Ramos (cell line): ENCODE measurements around the gene DNAJB14.

Experiments
- in situ Hi-C: fragments of 300-500 bp; cut with MboI; formaldehyde crosslinking; loops from one replicate; pipeline ENCODE4 v1.14.3; 2022; ENCODE audit warnings: low sequenced_read_pairs; ENCODE audit not compliant: unreplicated experiment

DNAJB14 gene

DNA sequence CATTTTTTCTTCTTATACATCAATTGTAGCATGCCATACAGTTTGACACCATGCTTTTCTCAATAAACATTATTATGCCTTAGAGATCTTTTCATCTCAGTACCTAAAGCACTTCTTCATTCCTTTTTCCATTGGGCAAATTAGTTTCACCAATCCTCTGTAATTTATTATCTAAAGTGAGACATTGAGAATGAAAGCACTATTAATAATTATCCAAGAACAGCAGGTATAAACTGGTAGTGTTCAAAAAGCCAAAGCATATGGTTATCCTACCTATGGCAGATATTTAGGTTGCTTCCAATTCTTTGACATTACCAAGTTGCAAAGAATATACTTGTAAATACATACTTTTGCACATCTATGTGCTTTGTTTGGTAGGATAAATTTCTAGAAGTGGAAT is 67.8 kb downstream of the DNAJB14 start:
- in situ Hi-C loops = loop anchor here (25.0 kb wide), 1 partner anchor 316 kb away; the partner anchor contains the start of genes MTTP and TRMT10A

DNA sequence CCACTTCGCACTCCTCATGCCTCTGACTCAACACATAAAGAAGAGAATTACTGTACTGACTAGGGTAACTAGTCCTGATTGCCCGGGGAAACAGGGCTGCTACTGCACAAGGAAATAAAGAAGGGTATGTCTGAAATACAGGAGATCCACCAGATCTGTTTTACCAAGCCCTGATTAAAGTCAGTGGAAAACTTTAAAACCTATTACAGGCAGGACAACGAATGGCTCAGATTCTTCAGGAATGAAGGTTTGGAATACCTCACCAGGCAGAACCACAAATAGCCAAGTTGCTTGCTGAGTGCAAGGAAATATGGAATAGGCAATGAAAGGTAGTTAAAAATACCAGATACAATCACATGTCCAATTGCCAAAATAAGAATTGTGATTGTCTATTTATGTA is 69.5 kb downstream of the DNAJB14 start:
- in situ Hi-C loops = loop anchor here (25.0 kb wide), 1 partner anchor 315 kb away; the partner anchor contains the start of genes MTTP and TRMT10A

DNA sequence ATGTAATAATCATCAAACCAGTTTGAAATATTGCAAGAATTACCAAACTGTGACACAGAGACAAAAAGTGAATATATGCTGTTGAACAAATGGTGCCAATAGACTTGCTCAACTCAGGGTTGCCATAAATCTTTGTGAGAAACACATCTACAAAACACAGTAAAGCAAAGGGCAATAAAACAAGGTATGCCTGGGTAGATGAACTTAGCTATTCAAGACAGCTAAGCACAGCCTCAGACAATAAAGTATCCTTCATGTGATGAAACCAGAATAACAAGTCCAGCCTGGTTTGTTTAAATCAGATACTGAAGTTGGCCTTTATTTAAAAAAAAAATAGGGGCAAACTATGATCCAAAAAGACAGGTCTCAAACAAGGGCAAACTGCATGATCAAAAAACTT is 71.3 kb downstream of the DNAJB14 start:
- in situ Hi-C loops = loop anchor here (25.0 kb wide), 1 partner anchor 313 kb away; the partner anchor contains the start of genes MTTP and TRMT10A

DNA sequence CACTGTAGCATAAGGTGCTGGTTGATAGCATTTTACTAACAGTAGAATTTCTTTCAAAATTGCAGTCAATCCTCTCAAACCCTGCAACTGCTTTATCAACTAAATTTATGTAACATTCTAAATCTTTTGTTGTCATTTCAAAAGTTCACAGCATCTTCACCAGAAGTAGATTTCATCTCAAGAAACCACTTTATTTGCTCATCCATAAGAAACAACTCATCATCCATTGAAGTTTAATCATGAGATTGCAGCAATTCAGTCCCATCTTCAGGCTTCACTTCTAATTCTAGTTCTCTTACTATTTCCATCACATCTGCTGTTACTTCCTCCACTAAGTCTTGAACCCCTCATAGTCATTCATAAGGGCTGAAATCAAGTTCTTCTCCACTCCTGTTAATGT is 73.8 kb downstream of the DNAJB14 start:
- in situ Hi-C loops = no loop called here

DNA sequence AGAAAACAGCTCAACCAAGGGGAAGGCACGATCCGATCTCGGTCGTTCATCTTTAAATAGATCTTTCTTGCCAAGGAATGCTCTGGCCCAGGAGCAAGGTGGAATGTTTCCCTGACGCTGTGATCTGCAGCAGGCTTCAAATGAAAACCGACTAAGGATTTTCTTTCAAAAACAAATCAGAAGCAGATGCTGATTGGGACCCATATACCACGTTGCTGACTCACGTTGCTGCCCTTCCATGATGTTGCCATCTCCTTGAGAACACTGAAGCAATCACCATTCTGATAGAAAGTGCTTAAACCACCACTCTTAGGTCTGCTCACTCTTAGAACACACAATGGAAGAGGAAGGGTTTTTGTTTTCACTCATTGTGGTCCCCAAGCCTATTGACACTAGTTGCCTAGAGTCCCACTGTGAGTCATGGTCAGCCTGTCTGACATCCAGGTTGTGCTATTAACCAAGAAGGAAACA is 78.3 kb downstream of the DNAJB14 start:
- in situ Hi-C loops = no loop called here

DNA sequence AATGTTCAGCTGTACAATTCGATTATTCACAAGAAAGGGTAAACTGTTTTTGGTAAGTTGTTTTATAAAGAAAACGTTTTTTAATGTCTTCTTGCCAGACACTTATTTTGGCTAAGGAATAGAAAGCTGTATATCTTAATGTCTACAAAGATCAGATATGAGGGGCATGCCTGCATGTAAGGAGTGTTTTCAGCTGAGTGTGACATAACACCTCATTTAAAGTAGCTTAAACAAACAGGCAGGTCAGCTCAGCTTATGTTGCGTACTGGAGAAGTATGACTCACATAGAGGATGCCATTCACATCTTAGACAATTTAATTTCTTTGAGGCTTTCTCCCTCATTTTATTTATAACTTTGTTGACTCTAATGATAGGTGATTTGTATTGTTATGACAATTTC is 82.6 kb downstream of the DNAJB14 start:
- in situ Hi-C loops = no loop called here

DNA sequence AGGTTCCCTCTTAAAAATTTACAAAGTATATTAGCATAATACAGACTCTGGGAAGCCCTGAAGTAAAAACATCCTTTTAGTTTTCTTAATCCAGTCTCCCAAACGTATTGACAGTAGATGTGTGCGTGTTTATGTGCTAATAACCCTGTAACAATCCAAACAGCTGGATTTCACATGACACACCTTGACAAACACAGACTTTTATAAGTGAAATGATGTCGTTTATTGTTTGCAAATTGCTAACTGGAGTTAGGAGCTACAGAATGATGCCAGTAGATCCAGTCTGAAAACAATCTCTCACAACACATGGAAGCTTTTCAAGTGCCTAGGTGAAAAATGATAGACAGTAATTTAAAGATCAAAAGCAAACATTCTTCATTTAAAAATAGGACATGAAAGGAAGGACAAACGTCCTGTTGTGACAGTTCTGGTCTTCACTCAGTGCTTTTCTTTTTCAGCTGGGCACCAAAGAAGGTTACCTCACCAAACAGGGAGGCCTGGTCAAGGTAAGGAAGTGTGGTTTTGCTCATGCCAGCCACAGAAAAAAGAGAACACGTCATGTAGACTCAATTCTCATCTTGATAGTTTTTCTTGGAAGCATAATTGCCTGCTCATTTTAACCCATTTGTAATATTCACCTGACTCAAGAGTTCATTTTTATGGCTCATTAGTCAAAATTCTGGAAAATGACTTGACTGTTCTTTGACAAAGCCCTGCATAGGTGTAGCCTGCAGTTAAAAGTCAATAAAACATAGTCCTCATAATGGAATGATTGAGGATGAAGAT is 85.1 kb downstream of the DNAJB14 start:
- in situ Hi-C loops = no loop called here

DNA sequence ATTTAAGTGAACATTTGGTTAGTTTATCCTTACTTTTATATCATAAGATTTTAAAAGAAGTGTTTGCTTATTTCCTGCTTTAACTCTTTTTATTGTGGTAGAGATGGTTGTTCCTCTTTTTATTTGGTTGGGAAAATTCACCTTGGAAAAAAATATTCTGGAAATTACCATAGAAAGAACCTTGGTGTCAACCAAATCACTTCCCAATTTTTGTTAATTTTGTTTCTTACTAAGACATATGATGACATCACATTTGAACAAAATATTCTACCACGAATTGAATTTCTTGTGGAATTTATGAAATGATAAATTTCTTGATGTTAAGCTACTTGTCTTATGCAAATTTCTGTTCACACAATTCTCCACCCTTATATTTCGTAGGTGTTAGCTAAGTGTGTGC is 85.9 kb downstream of the DNAJB14 start:
- in situ Hi-C loops = no loop called here

DNA sequence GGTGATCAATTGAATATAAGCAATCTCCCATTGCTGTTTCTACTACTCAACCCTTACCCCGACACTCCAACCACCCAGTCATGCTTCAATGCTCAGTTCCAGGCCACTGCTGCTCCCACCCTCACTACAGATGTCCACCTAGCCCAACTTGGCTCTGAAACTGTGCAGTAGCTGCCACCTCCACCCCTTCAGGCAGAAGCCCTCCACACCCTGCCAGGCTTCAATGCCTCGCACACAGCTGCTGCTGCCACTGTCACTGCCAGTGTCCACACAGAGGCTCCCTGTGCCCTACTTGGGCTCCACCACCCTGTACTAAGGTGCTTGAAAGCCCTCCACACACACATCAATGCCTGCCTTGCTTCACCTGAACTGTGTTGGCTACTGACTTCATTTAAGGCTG is 86.8 kb downstream of the DNAJB14 start:
- in situ Hi-C loops = no loop called here

DNA sequence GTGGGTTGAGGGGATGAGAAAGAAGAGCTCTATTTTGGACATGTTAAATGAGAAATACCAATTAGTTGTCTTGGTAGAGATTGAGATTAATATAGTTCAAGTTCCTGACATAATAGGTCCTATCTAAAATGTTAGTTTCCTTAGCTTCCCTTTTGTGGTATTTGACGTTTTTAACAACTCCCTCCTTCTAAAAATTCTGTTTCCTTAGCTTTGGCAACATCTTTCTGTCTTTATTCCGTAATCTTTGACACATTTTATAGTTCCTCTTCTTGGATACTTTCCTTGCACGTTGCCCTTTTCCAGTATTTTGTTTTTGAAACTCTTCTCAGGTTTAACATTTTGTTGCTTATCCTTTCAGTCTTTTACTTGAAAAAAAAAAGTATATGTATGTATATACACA is 89.1 kb downstream of the DNAJB14 start:
- in situ Hi-C loops = no loop called here

DNA sequence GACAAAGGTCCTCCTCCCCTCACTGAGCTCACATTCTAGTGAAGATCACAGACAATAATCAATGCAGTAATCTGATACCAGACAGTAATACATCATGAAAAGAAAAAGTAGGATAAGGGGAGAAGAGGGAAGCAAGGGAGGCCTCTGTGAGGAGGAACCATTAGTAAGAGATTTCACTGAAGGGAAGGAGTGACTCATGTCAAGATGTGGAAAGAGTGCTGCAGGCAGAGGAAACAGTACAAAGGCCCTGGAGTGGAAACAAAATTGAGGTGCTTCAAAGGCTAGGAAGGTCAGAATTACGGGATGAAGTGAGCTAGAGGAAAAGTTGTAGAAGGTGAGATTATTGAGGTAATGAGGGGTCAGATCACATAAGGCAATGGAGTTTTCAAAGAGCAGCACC is 90.3 kb downstream of the DNAJB14 start:
- in situ Hi-C loops = no loop called here

DNA sequence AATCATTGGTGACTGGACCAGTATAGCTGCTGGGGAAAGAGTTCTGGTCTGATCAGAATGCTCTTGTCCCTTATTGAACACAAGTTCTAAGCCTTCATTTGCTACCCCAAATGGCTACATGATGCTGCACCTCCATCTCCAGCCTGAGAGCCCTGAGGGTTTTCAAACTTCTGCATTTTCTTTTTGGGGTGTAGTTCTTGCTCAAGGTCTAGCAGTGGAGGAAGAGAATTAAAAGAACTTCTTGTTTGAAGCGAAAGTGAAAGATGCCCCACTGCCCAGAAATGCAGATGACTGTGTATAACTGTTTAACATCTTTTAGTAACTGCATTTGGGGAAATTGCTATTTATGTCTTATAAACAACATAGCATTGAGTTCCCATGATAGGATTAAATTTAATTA is 90.7 kb downstream of the DNAJB14 start:
- in situ Hi-C loops = no loop called here

DNA sequence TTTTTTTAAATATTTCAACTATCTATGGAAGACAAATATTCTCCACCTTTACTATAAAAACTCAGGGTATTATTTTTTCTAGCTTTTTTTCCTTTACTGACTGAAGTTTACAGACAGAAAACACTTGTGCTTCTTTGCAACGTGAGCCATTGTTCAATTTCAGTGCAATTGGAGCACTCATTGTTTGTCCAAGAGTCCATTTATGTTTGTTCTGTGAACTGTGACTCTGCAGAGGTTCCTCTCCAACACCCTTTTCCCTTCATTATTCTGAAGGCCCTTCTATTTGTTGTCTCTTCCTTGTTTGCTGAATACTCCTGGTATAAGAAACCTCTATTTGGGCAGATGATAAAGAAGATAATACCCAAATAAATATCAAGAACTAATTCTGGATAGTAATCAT is 92.4 kb downstream of the DNAJB14 start:
- in situ Hi-C loops = no loop called here

DNA sequence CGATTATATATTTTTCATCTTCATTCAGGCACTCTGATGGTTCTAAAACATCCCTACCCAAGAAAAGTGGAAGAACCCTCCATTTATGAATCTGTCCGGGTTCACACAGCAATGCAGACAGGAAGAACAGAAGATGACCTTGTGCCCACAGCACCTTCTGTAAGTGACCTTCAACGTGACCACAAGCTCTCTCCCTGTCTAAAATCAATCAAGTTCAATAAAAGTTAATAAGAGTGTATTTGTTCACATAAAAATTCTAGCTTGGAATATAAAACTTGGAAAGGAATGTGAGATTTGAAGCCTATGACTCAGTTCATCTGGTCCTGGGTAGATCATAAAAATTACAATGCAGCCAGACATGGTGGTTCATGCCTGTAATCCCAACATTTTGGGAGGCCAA is 93.2 kb downstream of the DNAJB14 start:
- in situ Hi-C loops = no loop called here

DNA sequence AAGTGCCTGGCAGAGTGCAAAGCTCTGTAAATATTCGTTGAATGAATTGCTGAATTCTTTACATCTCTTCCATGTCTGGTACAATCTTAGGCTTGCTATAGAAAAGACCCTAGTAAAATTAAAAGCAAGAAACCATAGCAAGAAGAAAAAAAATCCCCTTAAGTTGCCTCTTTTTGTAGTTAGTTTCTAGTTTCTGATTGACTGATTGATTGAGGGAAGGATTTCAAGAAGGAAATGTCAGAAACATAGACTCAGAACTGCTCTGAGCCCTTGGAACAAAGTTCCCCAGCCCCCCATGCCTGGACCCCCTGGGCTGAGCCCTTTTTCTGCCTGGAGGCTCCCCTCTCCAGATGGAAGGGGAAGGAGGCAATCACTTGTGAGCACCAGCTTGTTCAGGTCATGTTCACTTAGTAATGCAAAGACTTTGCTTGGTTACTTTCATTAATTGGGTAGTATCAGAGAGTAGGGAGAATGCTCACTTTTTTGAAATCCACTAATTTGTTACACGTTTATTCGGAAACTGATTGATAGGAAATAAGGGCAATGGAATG is 94.1 kb downstream of the DNAJB14 start:
- in situ Hi-C loops = no loop called here

DNA sequence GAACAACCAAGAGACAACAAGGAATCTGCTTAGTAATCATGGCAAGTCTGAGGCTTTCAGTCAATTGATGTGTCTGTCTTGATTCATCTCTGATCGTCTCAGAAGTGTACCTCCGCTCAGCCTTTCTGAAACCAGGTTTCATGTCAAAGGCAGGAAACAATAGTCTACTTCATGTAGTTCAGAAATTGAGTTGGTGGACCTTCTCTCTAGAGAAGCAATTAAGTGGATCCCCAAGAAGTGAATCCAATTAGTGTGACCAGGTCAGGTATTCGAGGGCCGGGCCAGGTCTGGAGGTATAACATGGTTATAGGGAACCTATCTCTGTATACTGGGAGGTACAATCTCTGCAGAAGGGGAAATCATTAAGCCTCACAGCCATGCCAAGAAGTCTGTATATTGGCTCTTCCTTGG is 97.8 kb downstream of the DNAJB14 start:
- in situ Hi-C loops = no loop called here

DNA sequence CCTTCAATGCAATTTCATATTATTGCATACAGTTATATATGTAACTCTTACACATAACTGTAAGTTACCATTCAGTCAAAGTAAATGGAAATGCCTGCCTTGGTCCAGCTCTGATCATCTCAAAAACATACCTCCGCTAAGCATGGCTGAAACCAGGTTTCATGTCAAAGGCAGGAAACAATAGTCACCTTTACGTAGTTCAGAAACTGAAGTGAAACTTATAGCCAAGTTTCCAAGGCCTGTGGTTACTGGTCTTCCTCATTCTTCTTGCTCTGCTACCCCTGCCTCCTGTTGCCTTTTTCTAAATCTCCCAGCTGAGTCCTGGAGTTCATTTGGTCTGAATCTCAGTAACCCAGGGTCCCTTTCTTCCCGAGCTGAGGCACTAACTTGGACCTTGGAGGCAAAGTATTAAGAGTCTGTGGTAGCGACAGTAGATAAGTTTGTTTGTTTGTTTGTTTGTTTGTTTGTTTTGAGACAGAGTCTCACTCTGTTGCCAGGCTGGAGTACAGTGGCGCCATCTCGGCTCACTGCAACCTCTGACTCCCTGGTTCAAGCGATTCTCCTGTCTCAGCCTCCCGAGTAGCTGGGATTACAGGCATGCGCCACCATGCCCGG is 98.9 kb downstream of the DNAJB14 start:
- in situ Hi-C loops = no loop called here

DNA sequence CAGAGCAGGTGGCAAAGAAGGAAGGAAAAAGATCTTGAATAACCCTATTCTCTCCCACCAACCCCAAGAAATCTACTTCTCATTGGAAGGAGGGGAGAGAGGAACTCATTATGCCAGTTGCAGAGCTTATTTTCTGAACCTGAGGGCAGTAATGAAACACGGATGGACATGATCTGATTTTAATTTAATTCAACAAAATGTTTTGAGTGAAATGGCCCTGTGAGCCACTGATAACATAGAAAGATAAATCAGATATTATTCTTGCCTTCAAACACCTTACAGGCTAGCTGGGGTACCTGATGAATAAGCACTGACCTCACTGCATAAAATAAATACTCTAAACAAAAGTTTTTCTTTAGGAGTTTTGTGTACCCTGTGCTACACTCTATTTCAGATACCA is 99.5 kb downstream of the DNAJB14 start:
- in situ Hi-C loops = no loop called here
